A549 (cell line): ENCODE results near the gene UNKL. TPM values are rescaled to one million over a fixed set of nuclear protein-coding genes. Genes with fewer than 3 reads are reported as not detected.
A peak's percentile ranks its signal among the peaks of the same experiment; 100 is the strongest.

Experiments used
- ATAC-seq, 2 experiments: fragments of 200-7000 bp in 1 of 2; fragments of >200 bp in 1 of 2; cut with Nextera tagmentation in 1 of 2; cut with Tn5 transposase in 1 of 2; 3 replicates each; pipeline versions ENCODE4 v1.8.0 to v1.9.1; 2018 to 2020; ENCODE audit warnings: mild to moderate bottlenecking in 1 of 2, moderate library complexity in 1 of 2
- CTCF ChIA-PET: fragments of 300-600 bp; sonication (Branson Sonifier 250); formaldehyde crosslinking; extraction: SDS; loops from one replicate; lab custom pipeline; 2021; ENCODE audit warnings: antibody characterized with exemption, inconsistent platforms; lab: Yijun Ruan, JAX
- POLR2A ChIA-PET: fragments of 350-600 bp; formaldehyde crosslinking; extraction: SDS; loops from one replicate; lab custom pipeline; 2021; ENCODE audit warnings: antibody characterized with exemption, inconsistent platforms; lab: Yijun Ruan, JAX
- DNase-seq, 2 experiments: peaks; one replicate each; pipeline versions ENCODE4 v3.0.0 to v3.0.0-alpha.2; 2011 to 2016; ENCODE audit warnings: low read depth in 1 of 2, low spot score in 1 of 2
- FAIRE-seq: peaks from 2 replicates; lab custom pipeline; 2011; peaks lifted over from hg19 to GRCh38; lab: Jason Lieb, UNC
- H3K27ac ChIP-seq, 2 experiments: fragments of >200 bp; sonication (Bioruptor Twin); formaldehyde crosslinking; 3 replicates each; pipeline ENCODE4 v1.5.1; 2016 to 2017
- H3K4me1 ChIP-seq: fragments of >200 bp; sonication (Bioruptor Twin); formaldehyde crosslinking; 3 replicates; pipeline ENCODE4 v1.6.1; 2016
- H3K4me2 ChIP-seq: fragments of >200 bp; sonication (Bioruptor Twin); formaldehyde crosslinking; 3 replicates; pipeline ENCODE4 v1.6.1; 2016
- H3K4me3 ChIP-seq: fragments of >200 bp; sonication (Bioruptor Twin); formaldehyde crosslinking; 3 replicates; pipeline ENCODE4 v1.5.1; 2016
- H3K9me3 ChIP-seq: fragments of >200 bp; sonication (Bioruptor Twin); formaldehyde crosslinking; 3 replicates; pipeline ENCODE4 v1.6.1; 2016
- ATOH8 ChIP-seq: fragments of 250-450 bp; sonication (Bioruptor Pico); IDR thresholded peaks from 2 replicates; pipeline ENCODE4 v1.5.0; 2020; ENCODE audit warnings: low read depth, mild to moderate bottlenecking, moderate library complexity
- CBX8 ChIP-seq: fragments of 200-600 bp; sonication (generic); IDR thresholded peaks from 2 replicates; pipeline ENCODE4 v1.6.1; 2016
- CHD2 ChIP-seq: fragments of 150-350 bp; IDR thresholded peaks from 2 replicates; pipeline ENCODE4 v1.6.1; 2014; ENCODE audit warnings: low read length; ENCODE audit not compliant: partially characterized antibody
- EHF ChIP-seq: fragments of 250-450 bp; sonication (Bioruptor Pico); IDR thresholded peaks from 2 replicates; pipeline ENCODE4 v1.5.0; 2020; ENCODE audit warnings: mild to moderate bottlenecking
- ELK1 ChIP-seq: fragments of 150-350 bp; IDR thresholded peaks from 2 replicates; pipeline ENCODE4 v1.6.1; 2014; ENCODE audit warnings: low read depth, mild to moderate bottlenecking, low read length
- FOSB ChIP-seq: fragments of 250-450 bp; sonication (Bioruptor Pico); IDR thresholded peaks from 2 replicates; pipeline ENCODE4 v1.5.0; 2020; ENCODE audit warnings: mild to moderate bottlenecking, moderate library complexity
- FOXS1 ChIP-seq: fragments of 250-450 bp; sonication (Bioruptor Pico); IDR thresholded peaks from 2 replicates; pipeline ENCODE4 v1.5.0; 2020; ENCODE audit warnings: mild to moderate bottlenecking, moderate library complexity
- GATA3 ChIP-seq: IDR thresholded peaks from 2 replicates; pipeline ENCODE4 v1.6.1; 2012; ENCODE audit warnings: borderline replicate concordance
- HOXA7 ChIP-seq: fragments of 250-450 bp; sonication (Bioruptor Pico); IDR thresholded peaks from 2 replicates; pipeline ENCODE4 v1.5.0; 2020; ENCODE audit warnings: mild to moderate bottlenecking, moderate library complexity
- KDM1A ChIP-seq: fragments of 200-600 bp; sonication (generic); IDR thresholded peaks from 2 replicates; pipeline ENCODE4 v1.6.1; 2016; ENCODE audit warnings: low read depth, mild to moderate bottlenecking
- MAFK ChIP-seq: fragments of 450-650 bp; IDR thresholded peaks from 2 replicates; pipeline ENCODE4 v1.6.1; 2014; ENCODE audit not compliant: partially characterized antibody
- MAZ ChIP-seq: fragments of 150-350 bp; IDR thresholded peaks from 2 replicates; pipeline ENCODE4 v1.6.1; 2014; ENCODE audit warnings: antibody characterized with exemption, low read depth, low read length, borderline replicate concordance
- NFE2L2 ChIP-seq: fragments of 150-350 bp; conservative IDR thresholded peaks from 2 replicates; pipeline ENCODE4 v1.6.1; 2014; ENCODE audit warnings: low read length
- RAD21 ChIP-seq, 2 experiments: fragments of >200 bp in 1 of 2; sonication (Bioruptor Twin) in 1 of 2; formaldehyde crosslinking in 1 of 2; IDR thresholded peaks in 1 of 2; conservative IDR thresholded peaks in 1 of 2; 2 replicates in 1 of 2; 3 replicates in 1 of 2; pipeline ENCODE4 v1.6.1; 2012 to 2018; ENCODE audit warnings: inconsistent platforms in 1 of 2
- RCOR1 ChIP-seq: fragments of 150-350 bp; IDR thresholded peaks from 2 replicates; pipeline ENCODE4 v1.6.1; 2014; ENCODE audit warnings: antibody characterized with exemption, low read length, low read depth
- REST ChIP-seq: fragments of 200-600 bp; sonication (generic); IDR thresholded peaks from 2 replicates; pipeline ENCODE4 v1.6.1; 2016; ENCODE audit warnings: antibody characterized with exemption, mild to moderate bottlenecking, moderate library complexity
- RFX5 ChIP-seq: fragments of 450-650 bp; IDR thresholded peaks from 2 replicates; pipeline ENCODE4 v1.7.1; 2014; ENCODE audit warnings: antibody characterized with exemption, mild to moderate bottlenecking, moderate library complexity
- TP53 ChIP-seq: fragments of 250-450 bp; sonication (Bioruptor Pico); IDR thresholded peaks from 2 replicates; pipeline ENCODE4 v1.5.0; 2021; ENCODE audit warnings: mild to moderate bottlenecking, moderate library complexity
- ZC3H11A ChIP-seq: fragments of 450-650 bp; IDR thresholded peaks from 2 replicates; pipeline ENCODE4 v1.6.1; 2014; ENCODE audit warnings: antibody characterized with exemption, mild to moderate bottlenecking
- WGBS: methylation state at CpG from one replicate; pipeline ENCODE4 v1.1.6; 2017; ENCODE audit errors: missing lambda C conversion rate; 5-methylcytosine and 5-hydroxymethylcytosine counted together
- polyA plus RNA-seq, 4 experiments: library from polyadenylated mRNA; depleted of rRNA in 3 of 4; stranded (reverse); fragments of >200 nt; fragmentation: RNase III in 1 of 4; extraction: RNeasy Plus Mini Kit Qiagen cat#74134 plus additional on column Dnase treatment in 1 of 4; gene quantifications; 2 replicates in 3 of 4; 3 replicates in 1 of 4; pipeline ENCODE4 v1.2.3, GENCODE V29; 2011 to 2017
- TF ChIP-seq, protein P1 (sequence below): IDR thresholded peaks from 2 replicates; pipeline ENCODE4 v1.6.1; 2012

UNKL gene
- polyA plus RNA-seq, 2 of the 4 experiments (the other 2 are of a cell fraction), result 20.7 to 37.6 TPM

- TF ChIP-seq FOXS1, result no peak
- TF ChIP-seq KDM1A, result peak; percentile 49; the same call in 1 of the 2 replicates
- no peak for FAIRE-seq
- ChIA-PET CTCF (interaction anchor here (1.0 to 9.4 kb wide), 3 partner anchors 11 to 41 kb away, joined by 3 to 78 read pairs (median 18); no protein-coding TSS in a partner anchor), POLR2A (interaction anchor here (0.6 kb wide), 1 partner anchor 80 kb away, joined by 8 read pairs; no protein-coding TSS in a partner anchor)
- no peak for DNase-seq
- Histone ChIP-seq H3K4me2 (peak overlapping the region; percentile 90), H3K4me3 (no peak overlapping the region; the same call in 2 of the 3 replicates), H3K4me1 (peaks cover 14% of the 10 kb centered on the region), H3K9me3 (no peaks in the 10 kb centered on the region), H3K27ac (no peak overlapping the region)
- no peak for ATAC-seq
- 72% methylated on average over 16 of the region's 39 CpGs for WGBS
These were observed 72.7 kb downstream of the UNKL start for GRCh38 chr16:1341495-1342420.

GRCh38 chr16:1340730-1341494, 73.6 kb downstream of the UNKL start:
- WGBS, result 90% methylated on average over 13 of the region's 36 CpGs
- no peak for ATAC-seq
- H3K27ac ChIP-seq, result no peak overlapping the region
- H3K4me3 ChIP-seq, result no peak overlapping the region
- TF ChIP-seq TP53 (CRISPR knock-in tag) (no peak), HOXA7 (CRISPR knock-in tag) (no peak), RAD21 (conservative IDR thresholded peaks at IDR 0.05 in 1 of 2, IDR thresholded peaks at IDR 0.05 in 1 of 2) (no peak), NFE2L2 (no peak), GATA3 (no peak), FOSB (CRISPR knock-in tag) (no peak), ELK1 (no peak), MAZ (no peak), RFX5 (no peak), ZC3H11A (no peak), EHF (CRISPR knock-in tag) (no peak), CBX8 (no peak), CHD2 (no peak)
- TF ChIP-seq, protein P1, sequence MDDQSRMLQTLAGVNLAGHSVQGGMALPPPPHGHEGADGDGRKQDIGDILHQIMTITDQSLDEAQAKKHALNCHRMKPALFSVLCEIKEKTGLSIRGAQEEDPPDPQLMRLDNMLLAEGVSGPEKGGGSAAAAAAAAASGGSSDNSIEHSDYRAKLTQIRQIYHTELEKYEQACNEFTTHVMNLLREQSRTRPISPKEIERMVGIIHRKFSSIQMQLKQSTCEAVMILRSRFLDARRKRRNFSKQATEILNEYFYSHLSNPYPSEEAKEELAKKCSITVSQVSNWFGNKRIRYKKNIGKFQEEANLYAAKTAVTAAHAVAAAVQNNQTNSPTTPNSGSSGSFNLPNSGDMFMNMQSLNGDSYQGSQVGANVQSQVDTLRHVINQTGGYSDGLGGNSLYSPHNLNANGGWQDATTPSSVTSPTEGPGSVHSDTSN, result no peak
- H3K4me2 ChIP-seq, result no peak overlapping the region
- no peak for DNase-seq
- H3K9me3 ChIP-seq, result no peaks in the 10 kb centered on the region
- H3K4me1 ChIP-seq, result peaks cover 14% of the 10 kb centered on the region
- FAIRE-seq, result no peak
- CTCF ChIA-PET, result interaction anchor here (3.0 to 9.4 kb wide), 2 partner anchors 24 to 40 kb away, joined by 18 to 78 read pairs; no protein-coding TSS in a partner anchor
- POLR2A ChIA-PET, result interaction anchor here (0.6 kb wide), 1 partner anchor 80 kb away, joined by 8 read pairs; no protein-coding TSS in a partner anchor

GRCh38 chr16:1338855-1339675, 75.4 kb downstream of the UNKL start:
- WGBS, result 42% methylated on average over 17 of the region's 31 CpGs
- FAIRE-seq, result no peak
- ATAC-seq, result no peak
- H3K4me2 ChIP-seq, result no peak overlapping the region
- H3K4me3 ChIP-seq, result no peak overlapping the region
- no peak overlapping the region for H3K27ac ChIP-seq
- peaks cover 16% of the 10 kb centered on the region for H3K4me1 ChIP-seq
- ChIA-PET CTCF (interaction anchor here (0.7 to 5.5 kb wide), 13 partner anchors 8 to 426 kb away, joined by 3 to 46 read pairs (median 6); partner anchors contain the start of genes GNPTG and TSR3), POLR2A (no interaction called here)
- DNase-seq, result no peak
- no peaks in the 10 kb centered on the region for H3K9me3 ChIP-seq
- TF ChIP-seq REST, result no peak
- no peak for TF ChIP-seq MAFK
- TF ChIP-seq ELK1, result no peak
- TF ChIP-seq RCOR1, result no peak
- no peak for TF ChIP-seq ATOH8
